ENCODE data around the gene DPYSL3. TPM values are rescaled to one million over a fixed set of nuclear protein-coding genes. Genes with fewer than 3 reads are reported as not detected.

Gene DPYSL3
- total RNA-seq, 1 donor from 2014 or later: not detected

- DNase-seq (no peak), ATAC-seq (ENCODE audit: low read depth) (no peak)
- no peak overlapping the region for H3K4me3 Mint-ChIP-seq
- no peak for TF ChIP-seq CTCF (IDR thresholded peaks at IDR 0.05)
- peaks cover 6% of the 10 kb centered on the region for H3K27me3 Mint-ChIP-seq
- POLR2A ChIA-PET: no interaction called here
- peaks cover 5% of the 10 kb centered on the region for H3K9me3 Mint-ChIP-seq
- CTCF ChIA-PET: no interaction called here
- no peaks in the 10 kb centered on the region for H3K4me1 Mint-ChIP-seq
- no peak overlapping the region for H3K27ac Mint-ChIP-seq
- intact Hi-C loops (cut with micrococcal nuclease): no loop called here
- no peaks in the 10 kb centered on the region for H3K36me3 Mint-ChIP-seq (ENCODE audit: low read depth)
These were observed 24.8 kb downstream of the DPYSL3 start for GRCh38 chr5:147485046-147485445.

GRCh38 chr5:147484708-147485020 lies 25.2 kb downstream of the DPYSL3 start:
- no peak overlapping the region for H3K4me3 Mint-ChIP-seq
- intact Hi-C loops (cut with micrococcal nuclease): no loop called here
- H3K9me3 Mint-ChIP-seq: peaks cover 5% of the 10 kb centered on the region
- DNase-seq: no peak
- ChIA-PET POLR2A (no interaction called here), CTCF (no interaction called here)
- peaks cover 4% of the 10 kb centered on the region for H3K27me3 Mint-ChIP-seq
- ATAC-seq (ENCODE audit: low read depth): no peak
- no peak overlapping the region for H3K27ac Mint-ChIP-seq
- H3K4me1 Mint-ChIP-seq: no peaks in the 10 kb centered on the region
- H3K36me3 Mint-ChIP-seq (ENCODE audit: low read depth): no peaks in the 10 kb centered on the region
- TF ChIP-seq CTCF (IDR thresholded peaks at IDR 0.05): no peak

- CTCF ChIA-PET: no interaction called here
- no peak overlapping the region for H3K27ac Mint-ChIP-seq
- no peaks in the 10 kb centered on the region for H3K4me1 Mint-ChIP-seq
- H3K9me3 Mint-ChIP-seq: peaks cover 5% of the 10 kb centered on the region
- POLR2A ChIA-PET: no interaction called here
- ATAC-seq (ENCODE audit: low read depth): no peak
- H3K4me3 Mint-ChIP-seq: no peak overlapping the region
- intact Hi-C loops (cut with micrococcal nuclease): no loop called here
- DNase-seq: no peak
- TF ChIP-seq CTCF (IDR thresholded peaks at IDR 0.05): no peak
- peaks cover 4% of the 10 kb centered on the region for H3K27me3 Mint-ChIP-seq
- H3K36me3 Mint-ChIP-seq (ENCODE audit: low read depth): no peaks in the 10 kb centered on the region
These were observed 25.7 kb downstream of the DPYSL3 start for GRCh38 chr5:147483961-147484707.

- POLR2A ChIA-PET: no interaction called here
- intact Hi-C loops (cut with micrococcal nuclease): no loop called here
- H3K36me3 Mint-ChIP-seq (ENCODE audit: low read depth): no peaks in the 10 kb centered on the region
These were observed 26.6 kb downstream of the DPYSL3 start for GRCh38 chr5:147483188-147483790.

More at GRCh38 chr5:147483188-147483790, 26.6 kb downstream of the DPYSL3 start:
- no peak for ATAC-seq (ENCODE audit: low read depth)
- H3K4me3 Mint-ChIP-seq: no peak overlapping the region
- H3K27ac Mint-ChIP-seq: no peak overlapping the region
- no peak for TF ChIP-seq CTCF (IDR thresholded peaks at IDR 0.05)
- H3K27me3 Mint-ChIP-seq: peaks cover 4% of the 10 kb centered on the region
- peaks cover 5% of the 10 kb centered on the region for H3K9me3 Mint-ChIP-seq
- no peak for DNase-seq
- CTCF ChIA-PET: no interaction called here
- H3K4me1 Mint-ChIP-seq: no peaks in the 10 kb centered on the region
